NCI-H1105 treated with DMSO at 0.1 percent for 48 hours (cell line): Measurements from ENCODE around the gene WAC.
"Not testable (repeated sequence)": the region's sequence is repeated elsewhere in the genome, so short reads cannot be mapped to it uniquely, and the experiment has no call there.

ENCODE experiments used
- DNase-seq: peaks from one replicate; lab custom pipeline; 2025; lab: John Stamatoyannopoulos, UW

The WAC gene

GRCh38 chr10:28616514-28616913 lies 83.6 kb downstream of the WAC start:
- DNase-seq = no peak

- no peak for DNase-seq
Observed at GRCh38 chr10:28619455-28619854, 86.5 kb downstream of the WAC start.

- no peak for DNase-seq
Observed at GRCh38 chr10:28620251-28620650, 87.3 kb downstream of the WAC start.

GRCh38 chr10:28623483-28623882 lies 90.6 kb downstream of the WAC start:
- DNase-seq = no peak

- no peak for DNase-seq
Observed at GRCh38 chr10:28624351-28624750, 91.4 kb downstream of the WAC start.

- no peak for DNase-seq
Observed at GRCh38 chr10:28627102-28627501, 94.2 kb downstream of the WAC start.

GRCh38 chr10:28628184-28628893 lies 95.4 kb downstream of the WAC start:
- DNase-seq = peak; percentile 29

- no peak for DNase-seq
Observed at GRCh38 chr10:28631896-28632583, 99.1 kb downstream of the WAC start.

GRCh38 chr10:28632584-28632945 lies 99.6 kb downstream of the WAC start:
- no peak for DNase-seq

GRCh38 chr10:28633750-28634149 lies 100.8 kb downstream of the WAC start:
- DNase-seq = no peak

GRCh38 chr10:28637346-28637745 lies 104.4 kb downstream of the WAC start:
- DNase-seq = no peak

GRCh38 chr10:28638392-28638791 lies 105.5 kb downstream of the WAC start:
- DNase-seq = no peak

- no peak for DNase-seq
Observed at GRCh38 chr10:28640551-28640950, 107.6 kb downstream of the WAC start.

- no peak for DNase-seq
Observed at GRCh38 chr10:28644647-28645046, 111.7 kb downstream of the WAC start.

GRCh38 chr10:28652106-28652505 lies 119.2 kb downstream of the WAC start:
- DNase-seq = no peak

- no peak for DNase-seq
Observed at GRCh38 chr10:28652703-28653102, 119.8 kb downstream of the WAC start.

GRCh38 chr10:28658824-28659223 lies 125.9 kb downstream of the WAC start:
- DNase-seq = not testable (repeated sequence)

- DNase-seq = no peak
Observed at GRCh38 chr10:28661035-28661434, 128.1 kb downstream of the WAC start.

GRCh38 chr10:28663576-28664368 lies 130.9 kb downstream of the WAC start:
- peak; percentile 59 for DNase-seq

- no peak for DNase-seq
Observed at GRCh38 chr10:28664369-28664740, 131.4 kb downstream of the WAC start.

- DNase-seq = no peak
Observed at GRCh38 chr10:28666751-28667467, 134.0 kb downstream of the WAC start.
